DMS79 treated with DMSO at 0.1 percent for 48 hours (cell line): Measurements from ENCODE around the gene RREB1.

Experiments used
- DNase-seq: peaks from one replicate; lab custom pipeline; 2025; lab: John Stamatoyannopoulos, UW

The RREB1 gene

GRCh38 chr6:7107578-7108195 lies at the start of gene RREB1:
Gene RREB1 (plus strand): TSS chr6:7107961. CDS start chr6:7181912, 73,951 bp downstream.
- DNase-seq = peak; percentile 30

- DNase-seq = no peak
These were observed 49.4 kb upstream of the RREB1 start for GRCh38 chr6:7058250-7058923.

GRCh38 chr6:7060769-7061516 lies 46.8 kb upstream of the RREB1 start:
- DNase-seq = no peak

GRCh38 chr6:7062451-7063162 lies 45.2 kb upstream of the RREB1 start:
- no peak for DNase-seq

GRCh38 chr6:7067305-7067704 lies 40.5 kb upstream of the RREB1 start:
- DNase-seq = no peak

GRCh38 chr6:7071405-7071804 lies 36.4 kb upstream of the RREB1 start:
- no peak for DNase-seq

GRCh38 chr6:7073082-7073820 lies 34.5 kb upstream of the RREB1 start:
- no peak for DNase-seq

- no peak for DNase-seq
These were observed 33.8 kb upstream of the RREB1 start for GRCh38 chr6:7073821-7074525.

- DNase-seq = no peak
These were observed 32.9 kb upstream of the RREB1 start for GRCh38 chr6:7074870-7075269.

- no peak for DNase-seq
These were observed 32.3 kb upstream of the RREB1 start for GRCh38 chr6:7075341-7076000.

- no peak for DNase-seq
These were observed 29.9 kb upstream of the RREB1 start for GRCh38 chr6:7077856-7078255.

GRCh38 chr6:7078856-7079255 lies 28.9 kb upstream of the RREB1 start:
- no peak for DNase-seq

- no peak for DNase-seq
These were observed 27.4 kb upstream of the RREB1 start for GRCh38 chr6:7080311-7080710.

- peak; percentile 12 for DNase-seq
These were observed 21.9 kb upstream of the RREB1 start for GRCh38 chr6:7085911-7086310.

GRCh38 chr6:7086488-7086887 lies 21.3 kb upstream of the RREB1 start:
- DNase-seq = no peak

GRCh38 chr6:7087066-7087465 lies 20.7 kb upstream of the RREB1 start:
- DNase-seq = no peak

- no peak for DNase-seq
These were observed 20.2 kb upstream of the RREB1 start for GRCh38 chr6:7087491-7087979.

GRCh38 chr6:7088076-7088742 lies 19.6 kb upstream of the RREB1 start:
- DNase-seq = no peak

GRCh38 chr6:7098993-7099392 lies 8.8 kb upstream of the RREB1 start:
- DNase-seq = no peak
